ENCODE results near the gene CCDC178.

The CCDC178 gene

GRCh38 chr18:33115917-33116316 is 324.6 kb downstream of the CCDC178 start:
- DNase-seq = no peak

GRCh38 chr18:33115476-33115875 is 325.0 kb downstream of the CCDC178 start:
- DNase-seq = no peak

- DNase-seq = no peak
Observed at GRCh38 chr18:33114749-33115148, 325.8 kb downstream of the CCDC178 start.

GRCh38 chr18:33113416-33113815 is 327.1 kb downstream of the CCDC178 start:
- DNase-seq = no peak

GRCh38 chr18:33107511-33107910 is 333.0 kb downstream of the CCDC178 start:
- DNase-seq = no peak

- no peak for DNase-seq
Observed at GRCh38 chr18:33101316-33101715, 339.2 kb downstream of the CCDC178 start.

GRCh38 chr18:33099626-33100025 is 340.9 kb downstream of the CCDC178 start:
- no peak for DNase-seq

- peak; percentile 43 for DNase-seq
Observed at GRCh38 chr18:33097126-33097525, 343.4 kb downstream of the CCDC178 start.

GRCh38 chr18:33090461-33090860 is 350.1 kb downstream of the CCDC178 start:
- DNase-seq = no peak

GRCh38 chr18:33076601-33077000 is 363.9 kb downstream of the CCDC178 start:
- DNase-seq = no peak

GRCh38 chr18:33074125-33074524 is 366.4 kb downstream of the CCDC178 start:
- no peak for DNase-seq

GRCh38 chr18:33062834-33063364 is 377.6 kb downstream of the CCDC178 start:
- DNase-seq = no peak

- no peak for DNase-seq
Observed at GRCh38 chr18:33052886-33053285, 387.6 kb downstream of the CCDC178 start.

- DNase-seq = peak; percentile 0
Observed at GRCh38 chr18:33051407-33051806, 389.1 kb downstream of the CCDC178 start.

- no peak for DNase-seq
Observed at GRCh38 chr18:33040213-33040612, 400.3 kb downstream of the CCDC178 start.

- DNase-seq = peak; percentile 53
Observed at GRCh38 chr18:33034945-33035344, 405.6 kb downstream of the CCDC178 start.

- DNase-seq = no peak
Observed at GRCh38 chr18:33034212-33034611, 406.3 kb downstream of the CCDC178 start.

- DNase-seq = peak; percentile 0
Observed at GRCh38 chr18:33022370-33022769, 418.2 kb downstream of the CCDC178 start.

GRCh38 chr18:33020877-33021276 is 419.6 kb downstream of the CCDC178 start:
- DNase-seq = no peak

GRCh38 chr18:33014060-33014796 is 426.3 kb downstream of the CCDC178 start:
- no peak for DNase-seq

- peak; percentile 72 for DNase-seq
Observed at GRCh38 chr18:33010149-33010548, 430.4 kb downstream of the CCDC178 start.

GRCh38 chr18:32998921-32999320 is 441.6 kb downstream of the CCDC178 start:
- DNase-seq = no peak

- no peak for DNase-seq
Observed at GRCh38 chr18:32998285-32998684, 442.2 kb downstream of the CCDC178 start.

GRCh38 chr18:32983721-32984120 is 456.8 kb downstream of the CCDC178 start:
- DNase-seq = no peak

- no peak for DNase-seq
Observed at GRCh38 chr18:32980896-32981295, 459.6 kb downstream of the CCDC178 start.
